ENCODE data around the gene NACAD.

DNA sequence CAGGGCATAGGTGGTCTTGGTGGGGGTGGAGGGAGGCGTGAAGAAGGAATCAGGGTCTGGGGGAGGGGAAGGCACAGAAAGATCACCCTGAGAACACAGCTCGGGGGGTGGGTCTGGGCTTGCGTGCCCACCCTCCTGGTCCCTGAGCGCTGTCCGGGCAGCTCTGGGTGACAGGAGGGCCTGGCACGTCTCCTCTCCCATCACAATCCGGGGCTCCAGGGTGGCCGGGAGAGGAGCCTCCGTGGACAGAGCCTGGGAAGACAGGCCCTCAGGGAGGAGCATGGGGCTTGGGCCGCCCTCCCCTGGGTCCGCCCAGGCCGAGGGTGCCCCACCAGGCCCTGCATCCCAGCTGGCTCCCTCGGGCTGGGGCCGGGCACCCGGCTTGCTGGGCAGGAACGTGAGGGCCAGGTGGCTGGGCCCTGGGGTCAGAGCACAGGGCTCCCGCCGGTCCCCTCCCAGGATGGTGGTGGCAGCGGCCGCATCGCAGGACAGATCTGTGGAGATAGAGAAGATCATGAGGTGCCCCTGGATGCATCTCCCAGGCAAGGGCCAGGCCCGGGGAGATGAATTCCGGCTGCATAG, 3.1 kb downstream of the NACAD start:
- TF ChIP-seq, protein P1, sequence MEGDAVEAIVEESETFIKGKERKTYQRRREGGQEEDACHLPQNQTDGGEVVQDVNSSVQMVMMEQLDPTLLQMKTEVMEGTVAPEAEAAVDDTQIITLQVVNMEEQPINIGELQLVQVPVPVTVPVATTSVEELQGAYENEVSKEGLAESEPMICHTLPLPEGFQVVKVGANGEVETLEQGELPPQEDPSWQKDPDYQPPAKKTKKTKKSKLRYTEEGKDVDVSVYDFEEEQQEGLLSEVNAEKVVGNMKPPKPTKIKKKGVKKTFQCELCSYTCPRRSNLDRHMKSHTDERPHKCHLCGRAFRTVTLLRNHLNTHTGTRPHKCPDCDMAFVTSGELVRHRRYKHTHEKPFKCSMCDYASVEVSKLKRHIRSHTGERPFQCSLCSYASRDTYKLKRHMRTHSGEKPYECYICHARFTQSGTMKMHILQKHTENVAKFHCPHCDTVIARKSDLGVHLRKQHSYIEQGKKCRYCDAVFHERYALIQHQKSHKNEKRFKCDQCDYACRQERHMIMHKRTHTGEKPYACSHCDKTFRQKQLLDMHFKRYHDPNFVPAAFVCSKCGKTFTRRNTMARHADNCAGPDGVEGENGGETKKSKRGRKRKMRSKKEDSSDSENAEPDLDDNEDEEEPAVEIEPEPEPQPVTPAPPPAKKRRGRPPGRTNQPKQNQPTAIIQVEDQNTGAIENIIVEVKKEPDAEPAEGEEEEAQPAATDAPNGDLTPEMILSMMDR (IDR thresholded peaks at IDR 0.05), result no peak
- TF ChIP-seq CREB1 (CRISPR knock-in tag; IDR thresholded peaks at IDR 0.05) (no peak), NR3C1 (CRISPR knock-in tag; conservative IDR thresholded peaks at IDR 0.05; ENCODE audit: low read depth) (no peak), ZNF416 (CRISPR knock-in tag; IDR thresholded peaks at IDR 0.05) (no peak), ZBTB21 (CRISPR knock-in tag; IDR thresholded peaks at IDR 0.05; ENCODE audit: borderline replicate concordance) (no peak), ZNF423 (CRISPR knock-in tag; IDR thresholded peaks at IDR 0.05) (no peak)
- TF ChIP-seq, protein P2, sequence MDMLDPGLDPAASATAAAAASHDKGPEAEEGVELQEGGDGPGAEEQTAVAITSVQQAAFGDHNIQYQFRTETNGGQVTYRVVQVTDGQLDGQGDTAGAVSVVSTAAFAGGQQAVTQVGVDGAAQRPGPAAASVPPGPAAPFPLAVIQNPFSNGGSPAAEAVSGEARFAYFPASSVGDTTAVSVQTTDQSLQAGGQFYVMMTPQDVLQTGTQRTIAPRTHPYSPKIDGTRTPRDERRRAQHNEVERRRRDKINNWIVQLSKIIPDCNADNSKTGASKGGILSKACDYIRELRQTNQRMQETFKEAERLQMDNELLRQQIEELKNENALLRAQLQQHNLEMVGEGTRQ (CRISPR knock-in tag; IDR thresholded peaks at IDR 0.05), result no peak
- TF ChIP-seq, protein P3, sequence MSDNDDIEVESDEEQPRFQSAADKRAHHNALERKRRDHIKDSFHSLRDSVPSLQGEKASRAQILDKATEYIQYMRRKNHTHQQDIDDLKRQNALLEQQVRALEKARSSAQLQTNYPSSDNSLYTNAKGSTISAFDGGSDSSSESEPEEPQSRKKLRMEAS (CRISPR knock-in tag; IDR thresholded peaks at IDR 0.05), result no peak
- TF ChIP-seq, protein P4, sequence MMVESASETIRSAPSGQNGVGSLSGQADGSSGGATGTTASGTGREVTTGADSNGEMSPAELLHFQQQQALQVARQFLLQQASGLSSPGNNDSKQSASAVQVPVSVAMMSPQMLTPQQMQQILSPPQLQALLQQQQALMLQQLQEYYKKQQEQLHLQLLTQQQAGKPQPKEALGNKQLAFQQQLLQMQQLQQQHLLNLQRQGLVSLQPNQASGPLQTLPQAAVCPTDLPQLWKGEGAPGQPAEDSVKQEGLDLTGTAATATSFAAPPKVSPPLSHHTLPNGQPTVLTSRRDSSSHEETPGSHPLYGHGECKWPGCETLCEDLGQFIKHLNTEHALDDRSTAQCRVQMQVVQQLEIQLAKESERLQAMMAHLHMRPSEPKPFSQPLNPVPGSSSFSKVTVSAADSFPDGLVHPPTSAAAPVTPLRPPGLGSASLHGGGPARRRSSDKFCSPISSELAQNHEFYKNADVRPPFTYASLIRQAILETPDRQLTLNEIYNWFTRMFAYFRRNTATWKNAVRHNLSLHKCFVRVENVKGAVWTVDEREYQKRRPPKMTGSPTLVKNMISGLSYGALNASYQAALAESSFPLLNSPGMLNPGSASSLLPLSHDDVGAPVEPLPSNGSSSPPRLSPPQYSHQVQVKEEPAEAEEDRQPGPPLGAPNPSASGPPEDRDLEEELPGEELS (CRISPR knock-in tag; IDR thresholded peaks at IDR 0.05), result no peak
- TF ChIP-seq, protein P5, sequence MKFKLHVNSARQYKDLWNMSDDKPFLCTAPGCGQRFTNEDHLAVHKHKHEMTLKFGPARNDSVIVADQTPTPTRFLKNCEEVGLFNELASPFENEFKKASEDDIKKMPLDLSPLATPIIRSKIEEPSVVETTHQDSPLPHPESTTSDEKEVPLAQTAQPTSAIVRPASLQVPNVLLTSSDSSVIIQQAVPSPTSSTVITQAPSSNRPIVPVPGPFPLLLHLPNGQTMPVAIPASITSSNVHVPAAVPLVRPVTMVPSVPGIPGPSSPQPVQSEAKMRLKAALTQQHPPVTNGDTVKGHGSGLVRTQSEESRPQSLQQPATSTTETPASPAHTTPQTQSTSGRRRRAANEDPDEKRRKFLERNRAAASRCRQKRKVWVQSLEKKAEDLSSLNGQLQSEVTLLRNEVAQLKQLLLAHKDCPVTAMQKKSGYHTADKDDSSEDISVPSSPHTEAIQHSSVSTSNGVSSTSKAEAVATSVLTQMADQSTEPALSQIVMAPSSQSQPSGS (CRISPR knock-in tag; IDR thresholded peaks at IDR 0.05; ENCODE audit: borderline replicate concordance, low read depth), result no peak
- TF ChIP-seq, protein P6, sequence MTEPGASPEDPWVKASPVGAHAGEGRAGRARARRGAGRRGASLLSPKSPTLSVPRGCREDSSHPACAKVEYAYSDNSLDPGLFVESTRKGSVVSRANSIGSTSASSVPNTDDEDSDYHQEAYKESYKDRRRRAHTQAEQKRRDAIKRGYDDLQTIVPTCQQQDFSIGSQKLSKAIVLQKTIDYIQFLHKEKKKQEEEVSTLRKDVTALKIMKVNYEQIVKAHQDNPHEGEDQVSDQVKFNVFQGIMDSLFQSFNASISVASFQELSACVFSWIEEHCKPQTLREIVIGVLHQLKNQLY (CRISPR knock-in tag; IDR thresholded peaks at IDR 0.05), result no peak
- TF ChIP-seq, protein P7, sequence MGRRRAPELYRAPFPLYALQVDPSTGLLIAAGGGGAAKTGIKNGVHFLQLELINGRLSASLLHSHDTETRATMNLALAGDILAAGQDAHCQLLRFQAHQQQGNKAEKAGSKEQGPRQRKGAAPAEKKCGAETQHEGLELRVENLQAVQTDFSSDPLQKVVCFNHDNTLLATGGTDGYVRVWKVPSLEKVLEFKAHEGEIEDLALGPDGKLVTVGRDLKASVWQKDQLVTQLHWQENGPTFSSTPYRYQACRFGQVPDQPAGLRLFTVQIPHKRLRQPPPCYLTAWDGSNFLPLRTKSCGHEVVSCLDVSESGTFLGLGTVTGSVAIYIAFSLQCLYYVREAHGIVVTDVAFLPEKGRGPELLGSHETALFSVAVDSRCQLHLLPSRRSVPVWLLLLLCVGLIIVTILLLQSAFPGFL (CRISPR knock-in tag; IDR thresholded peaks at IDR 0.05; ENCODE audit: borderline replicate concordance), result no peak
